ENCODE data around the gene CAD. TPM values are rescaled to one million over a fixed set of nuclear protein-coding genes. Genes with fewer than 3 reads are reported as not detected.

The CAD gene
- total and polyA plus RNA-seq, 2 experiments from 2014 or later, result 17.1 to 23.9 TPM

DNA sequence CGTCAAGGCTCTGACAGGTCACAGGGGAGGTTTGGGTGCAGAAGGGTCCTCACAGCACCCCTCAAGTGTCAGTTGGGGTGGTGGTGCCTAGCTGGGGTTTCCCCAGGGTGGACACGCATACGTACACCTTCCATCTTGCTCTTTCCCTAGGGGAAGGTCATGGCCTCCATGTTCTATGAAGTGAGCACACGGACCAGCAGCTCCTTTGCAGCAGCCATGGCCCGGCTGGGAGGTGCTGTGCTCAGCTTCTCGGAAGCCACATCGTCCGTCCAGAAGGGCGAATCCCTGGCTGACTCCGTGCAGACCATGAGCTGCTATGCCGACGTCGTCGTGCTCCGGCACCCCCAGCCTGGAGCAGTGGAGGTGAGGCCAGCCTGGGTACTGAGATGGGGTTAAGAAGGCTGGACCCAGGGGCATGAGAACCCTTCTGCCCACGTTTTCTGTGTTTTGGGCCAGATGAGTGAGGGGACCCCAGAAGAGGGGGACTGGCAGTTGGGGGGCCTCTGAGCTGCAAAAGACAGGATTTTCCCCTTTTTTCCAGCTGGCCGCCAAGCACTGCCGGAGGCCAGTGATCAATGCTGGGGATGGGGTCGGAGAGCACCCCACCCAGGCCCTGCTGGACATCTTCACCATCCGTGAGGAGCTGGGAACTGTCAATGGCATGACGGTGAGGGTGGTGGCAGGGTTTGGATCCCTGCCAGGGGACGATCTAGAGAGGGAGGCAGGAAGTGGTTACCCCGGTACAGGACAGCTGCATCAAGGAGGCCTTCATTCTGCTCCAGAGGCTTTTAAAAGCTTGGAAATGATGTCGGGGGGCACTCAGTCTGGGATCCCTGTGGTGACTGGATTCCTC, 24.8 kb downstream of the CAD start:
- WGBS, 2 experiments (ENCODE audit: low coverage in 1 of 2, low lambda C conversion rate in 2 of 2, missing lambda C conversion rate in 2 of 2), result 93 to 96% methylated on average over 22 to 24 of the region's 24 CpGs
- H3K36me3 ChIP-seq (ENCODE audit: low read depth), result peaks cover 6% of the 10 kb centered on the region; the same call in 1 of the 2 replicates

DNA sequence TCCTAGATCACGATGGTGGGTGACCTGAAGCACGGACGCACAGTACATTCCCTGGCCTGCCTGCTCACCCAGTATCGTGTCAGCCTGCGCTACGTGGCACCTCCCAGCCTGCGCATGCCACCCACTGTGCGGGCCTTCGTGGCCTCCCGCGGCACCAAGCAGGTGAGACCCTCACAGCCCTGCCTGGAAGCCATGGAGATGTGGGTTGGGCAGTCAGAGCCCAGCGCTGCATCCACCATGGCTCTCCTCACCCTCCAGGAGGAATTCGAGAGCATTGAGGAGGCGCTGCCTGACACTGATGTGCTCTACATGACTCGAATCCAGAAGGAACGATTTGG, 25.4 kb downstream of the CAD start:
- in situ Hi-C loops (cut with MboI), result no loop called here

More for the DNA sequence above, 24.8 kb downstream of the CAD start:
- Histone ChIP-seq H3K4me3 (no peak overlapping the region), H3K27me3 (replicated peaks; ENCODE audit: insufficient read depth) (no peaks in the 10 kb centered on the region), H3K9ac (no peak overlapping the region), H3F3A (ENCODE audit: insufficient read depth) (peaks cover 4% of the 10 kb centered on the region; the same call in 1 of the 2 replicates), H3K9me3 (ENCODE audit: low read depth) (no peaks in the 10 kb centered on the region), H3K9me2 (ENCODE audit: insufficient read depth) (no peaks in the 10 kb centered on the region), H3K79me2 (ENCODE audit: insufficient read depth) (no peaks in the 10 kb centered on the region), H3K27ac (no peak overlapping the region), H3K4me1 (ENCODE audit: insufficient read depth) (no peaks in the 10 kb centered on the region), H2AFZ (no peak overlapping the region), H4K20me1 (ENCODE audit: insufficient read depth) (no peaks in the 10 kb centered on the region), H3K4me2 (ENCODE audit: unreplicated experiment) (no peak overlapping the region)
- in situ Hi-C loops (cut with MboI), result no loop called here
- DNase-seq, result no peak
- TF ChIP-seq EZH2phosphoT487 (IDR thresholded peaks at IDR 0.05; ENCODE audit: insufficient read depth, low read depth), result no peak
- TF ChIP-seq EZH2 (IDR thresholded peaks at IDR 0.05; ENCODE audit: insufficient read depth, poor library complexity, severe bottlenecking), result no peak

DNA sequence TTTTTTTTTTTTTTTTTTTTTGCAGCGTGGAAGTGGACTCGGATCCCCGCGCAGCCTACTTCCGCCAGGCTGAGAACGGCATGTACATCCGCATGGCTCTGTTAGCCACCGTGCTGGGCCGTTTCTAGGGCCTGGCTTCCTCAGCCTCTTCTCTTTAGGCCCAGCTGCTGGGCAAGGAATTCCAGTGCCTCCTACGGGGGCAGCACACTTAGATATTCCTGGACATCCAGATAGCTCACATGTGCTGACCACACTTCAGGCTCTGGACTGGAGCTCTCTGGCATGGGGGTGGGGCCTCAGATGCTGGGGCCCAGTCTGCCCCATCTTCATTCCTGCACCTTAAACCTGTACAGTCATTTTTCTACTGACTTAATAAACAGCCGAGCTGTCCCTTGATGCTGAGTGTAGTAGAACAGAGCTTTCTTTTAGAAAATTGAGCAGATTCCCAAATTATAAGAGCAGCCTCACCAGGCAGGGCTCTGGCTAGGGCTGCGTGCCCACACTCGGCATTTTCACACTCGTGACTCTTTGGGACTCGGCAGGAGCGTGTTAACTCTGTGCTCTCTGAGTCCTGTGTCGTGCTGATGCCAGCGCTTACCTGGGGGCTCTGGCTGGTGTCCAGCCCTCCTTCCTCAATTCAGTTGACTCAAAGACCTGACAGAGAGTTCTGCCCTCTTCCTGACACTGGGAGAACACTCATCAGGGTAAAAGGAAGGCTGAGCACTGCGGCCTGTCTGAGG, 26.4 kb downstream of the CAD start:
- H3K36me3 ChIP-seq (ENCODE audit: low read depth), result peaks cover 6% of the 10 kb centered on the region; the same call in 1 of the 2 replicates
- no peak overlapping the region for H3K27ac ChIP-seq
- peaks cover 4% of the 10 kb centered on the region; the same call in 1 of the 2 replicates for H3F3A ChIP-seq (ENCODE audit: insufficient read depth)
- H3K9me2 ChIP-seq (ENCODE audit: insufficient read depth), result no peaks in the 10 kb centered on the region
- no peak for DNase-seq
- H3K9me3 ChIP-seq (ENCODE audit: low read depth), result no peaks in the 10 kb centered on the region
- in situ Hi-C loops (cut with MboI), result no loop called here
- H3K27me3 ChIP-seq (replicated peaks; ENCODE audit: insufficient read depth), result no peaks in the 10 kb centered on the region
- H2AFZ ChIP-seq, result no peak overlapping the region
- 81 to 85% methylated on average over 15 to 19 of the region's 19 CpGs for WGBS, 2 experiments (ENCODE audit: low coverage in 1 of 2, low lambda C conversion rate in 2 of 2, missing lambda C conversion rate in 2 of 2)
- H3K4me1 ChIP-seq (ENCODE audit: insufficient read depth), result no peaks in the 10 kb centered on the region
- TF ChIP-seq EZH2phosphoT487 (IDR thresholded peaks at IDR 0.05; ENCODE audit: insufficient read depth, low read depth) (no peak), EZH2 (IDR thresholded peaks at IDR 0.05; ENCODE audit: insufficient read depth, poor library complexity, severe bottlenecking) (no peak)
- H3K9ac ChIP-seq, result no peak overlapping the region
- H4K20me1 ChIP-seq (ENCODE audit: insufficient read depth), result no peaks in the 10 kb centered on the region
- no peak overlapping the region for H3K4me3 ChIP-seq
- H3K4me2 ChIP-seq (ENCODE audit: unreplicated experiment), result no peak overlapping the region
- no peaks in the 10 kb centered on the region for H3K79me2 ChIP-seq (ENCODE audit: insufficient read depth)

More for the DNA sequence above, 25.4 kb downstream of the CAD start:
- H3K36me3 ChIP-seq (ENCODE audit: low read depth), result peaks cover 6% of the 10 kb centered on the region; the same call in 1 of the 2 replicates
- 95 to 96% methylated on average over 16 of the region's 16 CpGs for WGBS, 2 experiments (ENCODE audit: low coverage in 1 of 2, low lambda C conversion rate in 2 of 2, missing lambda C conversion rate in 2 of 2)
- no peak overlapping the region for H2AFZ ChIP-seq
- no peak overlapping the region for H3K27ac ChIP-seq
- no peaks in the 10 kb centered on the region for H3K27me3 ChIP-seq (replicated peaks; ENCODE audit: insufficient read depth)
- no peak overlapping the region for H3K4me2 ChIP-seq (ENCODE audit: unreplicated experiment)
- no peaks in the 10 kb centered on the region for H3K9me3 ChIP-seq (ENCODE audit: low read depth)
- H3K79me2 ChIP-seq (ENCODE audit: insufficient read depth), result no peaks in the 10 kb centered on the region
- TF ChIP-seq EZH2 (IDR thresholded peaks at IDR 0.05; ENCODE audit: insufficient read depth, poor library complexity, severe bottlenecking) (no peak), EZH2phosphoT487 (IDR thresholded peaks at IDR 0.05; ENCODE audit: insufficient read depth, low read depth) (no peak)
- H3F3A ChIP-seq (ENCODE audit: insufficient read depth), result peaks cover 4% of the 10 kb centered on the region; the same call in 1 of the 2 replicates
- no peaks in the 10 kb centered on the region for H3K4me1 ChIP-seq (ENCODE audit: insufficient read depth)
- H4K20me1 ChIP-seq (ENCODE audit: insufficient read depth), result no peaks in the 10 kb centered on the region
- no peak overlapping the region for H3K9ac ChIP-seq
- DNase-seq, result no peak
- H3K4me3 ChIP-seq, result no peak overlapping the region
- H3K9me2 ChIP-seq (ENCODE audit: insufficient read depth), result no peaks in the 10 kb centered on the region

DNA sequence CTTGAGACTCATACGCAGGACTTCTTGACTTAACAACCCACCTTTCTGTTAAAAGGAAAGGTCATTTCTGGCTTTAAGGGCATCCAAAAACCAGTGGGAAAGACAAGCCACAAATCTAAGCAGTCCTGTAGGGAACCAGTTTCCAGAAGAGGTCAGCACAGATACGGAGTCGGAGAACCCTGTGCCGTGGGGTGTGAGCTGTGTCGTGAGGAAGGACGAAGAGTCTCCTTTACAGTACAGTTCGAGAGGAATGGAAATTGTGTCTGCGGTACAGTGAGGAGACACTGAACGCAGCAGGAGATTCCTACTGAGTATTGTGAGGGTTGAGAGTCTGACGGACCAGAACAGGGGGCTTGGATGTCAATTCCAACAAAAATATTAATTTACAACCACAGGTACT, 27.9 kb downstream of the CAD start:
- Histone ChIP-seq H3K9me2 (ENCODE audit: insufficient read depth) (no peaks in the 10 kb centered on the region), H3K4me1 (ENCODE audit: insufficient read depth) (no peaks in the 10 kb centered on the region), H3K27me3 (replicated peaks; ENCODE audit: insufficient read depth) (no peaks in the 10 kb centered on the region), H3K9me3 (ENCODE audit: low read depth) (no peaks in the 10 kb centered on the region), H3K27ac (no peak overlapping the region), H2AFZ (no peak overlapping the region), H3K36me3 (ENCODE audit: low read depth) (peaks cover 6% of the 10 kb centered on the region; the same call in 1 of the 2 replicates), H3K9ac (no peak overlapping the region), H3K4me2 (ENCODE audit: unreplicated experiment) (no peak overlapping the region), H3K4me3 (no peak overlapping the region), H3F3A (ENCODE audit: insufficient read depth) (peaks cover 4% of the 10 kb centered on the region; the same call in 1 of the 2 replicates), H4K20me1 (ENCODE audit: insufficient read depth) (no peaks in the 10 kb centered on the region), H3K79me2 (ENCODE audit: insufficient read depth) (no peaks in the 10 kb centered on the region)
- 75 to 77% methylated on average over 10 of the region's 10 CpGs for WGBS, 2 experiments (ENCODE audit: low coverage in 1 of 2, low lambda C conversion rate in 2 of 2, missing lambda C conversion rate in 2 of 2)
- no peak for DNase-seq
- in situ Hi-C loops (cut with MboI), result no loop called here
- TF ChIP-seq EZH2phosphoT487 (IDR thresholded peaks at IDR 0.05; ENCODE audit: insufficient read depth, low read depth) (no peak), EZH2 (IDR thresholded peaks at IDR 0.05; ENCODE audit: insufficient read depth, poor library complexity, severe bottlenecking) (no peak)

Measured in GM23248 (cell line).